ENCODE results near the gene SLC44A1. TPM values are rescaled to one million over a fixed set of nuclear protein-coding genes. Genes with fewer than 3 reads are reported as not detected.

Gene SLC44A1
- total RNA-seq, 2 donors from 2014 or later = 10.7 to 19.5 TPM

GRCh38 chr9:105362470-105362869 lies 118.0 kb downstream of the SLC44A1 start:
- no peak for TF ChIP-seq CTCF (IDR thresholded peaks at IDR 0.05)
- H3K9me3 ChIP-seq = no peaks in the 10 kb centered on the region
- H3K4me1 ChIP-seq = no peaks in the 10 kb centered on the region
- H3K4me3 ChIP-seq = no peak overlapping the region
- H3K27ac ChIP-seq = no peak overlapping the region
- DNase-seq (ENCODE audit: low spot score) = no peak
- no peaks in the 10 kb centered on the region for H3K27me3 ChIP-seq
- H3K36me3 ChIP-seq = peaks cover 10% of the 10 kb centered on the region

- no peaks in the 10 kb centered on the region for H3K27me3 ChIP-seq
- H3K27ac ChIP-seq = no peak overlapping the region
- no peak for DNase-seq (ENCODE audit: low spot score)
- TF ChIP-seq CTCF (IDR thresholded peaks at IDR 0.05) = no peak
- H3K4me3 ChIP-seq = no peak overlapping the region
- no peaks in the 10 kb centered on the region for H3K9me3 ChIP-seq
- no peaks in the 10 kb centered on the region for H3K4me1 ChIP-seq
- peaks cover 10% of the 10 kb centered on the region for H3K36me3 ChIP-seq
Measured at GRCh38 chr9:105363837-105364236, 119.4 kb downstream of the SLC44A1 start.

GRCh38 chr9:105369911-105370310 lies 125.5 kb downstream of the SLC44A1 start:
- Histone ChIP-seq H3K9me3 (no peaks in the 10 kb centered on the region), H3K27me3 (no peaks in the 10 kb centered on the region), H3K4me3 (no peak overlapping the region), H3K36me3 (peaks cover 5% of the 10 kb centered on the region), H3K27ac (no peak overlapping the region), H3K4me1 (no peaks in the 10 kb centered on the region)
- DNase-seq (ENCODE audit: low spot score) = no peak
- TF ChIP-seq CTCF (IDR thresholded peaks at IDR 0.05) = no peak

- DNase-seq (ENCODE audit: low spot score) = no peak
- no peak for TF ChIP-seq CTCF (IDR thresholded peaks at IDR 0.05)
- Histone ChIP-seq H3K36me3 (peaks cover 11% of the 10 kb centered on the region), H3K27me3 (no peaks in the 10 kb centered on the region), H3K4me3 (no peak overlapping the region), H3K4me1 (no peaks in the 10 kb centered on the region), H3K27ac (no peak overlapping the region), H3K9me3 (no peaks in the 10 kb centered on the region)
Measured at GRCh38 chr9:105373723-105374122, 129.3 kb downstream of the SLC44A1 start.

GRCh38 chr9:105375323-105375722 lies 130.9 kb downstream of the SLC44A1 start:
- TF ChIP-seq CTCF (IDR thresholded peaks at IDR 0.05) = no peak
- no peak for DNase-seq (ENCODE audit: low spot score)
- Histone ChIP-seq H3K4me1 (no peaks in the 10 kb centered on the region), H3K36me3 (peaks cover 14% of the 10 kb centered on the region), H3K4me3 (no peak overlapping the region), H3K27me3 (no peaks in the 10 kb centered on the region), H3K9me3 (no peaks in the 10 kb centered on the region), H3K27ac (no peak overlapping the region)

GRCh38 chr9:105376893-105377292 lies 132.4 kb downstream of the SLC44A1 start:
- no peaks in the 10 kb centered on the region for H3K27me3 ChIP-seq
- no peak overlapping the region for H3K27ac ChIP-seq
- H3K9me3 ChIP-seq = no peaks in the 10 kb centered on the region
- H3K4me3 ChIP-seq = no peak overlapping the region
- no peak for DNase-seq (ENCODE audit: low spot score)
- peaks cover 14% of the 10 kb centered on the region for H3K36me3 ChIP-seq
- H3K4me1 ChIP-seq = no peaks in the 10 kb centered on the region
- no peak for TF ChIP-seq CTCF (IDR thresholded peaks at IDR 0.05)
